Measurements from ENCODE around the gene IRF5. TPM values are rescaled to one million over a fixed set of nuclear protein-coding genes. Genes with fewer than 3 reads are reported as not detected.
"Not testable (repeated sequence)": the region's sequence is repeated elsewhere in the genome, so short reads cannot be mapped to it uniquely, and the experiment has no call there.

The IRF5 gene
- total RNA-seq, 2 donors from 2014 or later: 4.9 to 15.3 TPM

GRCh38 chr7:128985660-128986059 is 47.9 kb downstream of the IRF5 start:
- Histone ChIP-seq H3K36me3 (replicated peaks in 1 of 2; ENCODE audit: insufficient read depth in 1 of 2, low read depth in 2 of 2) (peaks cover 0 to 16% of the 10 kb centered on the region in 2 donors), H3K27ac (no peak overlapping the region), H3K4me1 (no peaks in the 10 kb centered on the region), H3K4me3 (no peak overlapping the region), H3K9me3 (no peaks in the 10 kb centered on the region), H3K27me3 (no peaks in the 10 kb centered on the region)
- TF ChIP-seq POLR2A (IDR thresholded peaks at IDR 0.05): no peak
- TF ChIP-seq, protein P1, sequence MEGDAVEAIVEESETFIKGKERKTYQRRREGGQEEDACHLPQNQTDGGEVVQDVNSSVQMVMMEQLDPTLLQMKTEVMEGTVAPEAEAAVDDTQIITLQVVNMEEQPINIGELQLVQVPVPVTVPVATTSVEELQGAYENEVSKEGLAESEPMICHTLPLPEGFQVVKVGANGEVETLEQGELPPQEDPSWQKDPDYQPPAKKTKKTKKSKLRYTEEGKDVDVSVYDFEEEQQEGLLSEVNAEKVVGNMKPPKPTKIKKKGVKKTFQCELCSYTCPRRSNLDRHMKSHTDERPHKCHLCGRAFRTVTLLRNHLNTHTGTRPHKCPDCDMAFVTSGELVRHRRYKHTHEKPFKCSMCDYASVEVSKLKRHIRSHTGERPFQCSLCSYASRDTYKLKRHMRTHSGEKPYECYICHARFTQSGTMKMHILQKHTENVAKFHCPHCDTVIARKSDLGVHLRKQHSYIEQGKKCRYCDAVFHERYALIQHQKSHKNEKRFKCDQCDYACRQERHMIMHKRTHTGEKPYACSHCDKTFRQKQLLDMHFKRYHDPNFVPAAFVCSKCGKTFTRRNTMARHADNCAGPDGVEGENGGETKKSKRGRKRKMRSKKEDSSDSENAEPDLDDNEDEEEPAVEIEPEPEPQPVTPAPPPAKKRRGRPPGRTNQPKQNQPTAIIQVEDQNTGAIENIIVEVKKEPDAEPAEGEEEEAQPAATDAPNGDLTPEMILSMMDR (IDR thresholded peaks at IDR 0.05): no peak
- intact Hi-C loops (cut with DNase I): no loop called here
- ATAC-seq (no peak), DNase-seq (no peak)

- no peak for ATAC-seq
- WGBS, 2 donors: 82 to 93% methylated on average over 3 of the region's 3 CpGs
- H3K4me3 ChIP-seq: no peak overlapping the region
- no peak for DNase-seq
- no peak for TF ChIP-seq POLR2A (IDR thresholded peaks at IDR 0.05)
- TF ChIP-seq, protein P1 (IDR thresholded peaks at IDR 0.05): no peak
- no peaks in the 10 kb centered on the region for H3K4me1 ChIP-seq
- no peak overlapping the region for H3K27ac ChIP-seq
- peaks cover 0 to 20% of the 10 kb centered on the region in 2 donors for H3K36me3 ChIP-seq (replicated peaks in 1 of 2; ENCODE audit: insufficient read depth in 1 of 2, low read depth in 2 of 2)
- H3K9me3 ChIP-seq: no peaks in the 10 kb centered on the region
- H3K27me3 ChIP-seq: no peaks in the 10 kb centered on the region
- intact Hi-C loops (cut with DNase I): no loop called here
Observed at GRCh38 chr7:128986609-128987008, 48.9 kb downstream of the IRF5 start.

- no peak for TF ChIP-seq POLR2A (IDR thresholded peaks at IDR 0.05)
- TF ChIP-seq, protein P1 (IDR thresholded peaks at IDR 0.05): no peak
- peaks cover 0 to 14% of the 10 kb centered on the region in 2 donors for H3K36me3 ChIP-seq (replicated peaks in 1 of 2; ENCODE audit: insufficient read depth in 1 of 2, low read depth in 2 of 2)
- ATAC-seq (no peak), DNase-seq (no peak)
- H3K27ac ChIP-seq: no peak overlapping the region
- intact Hi-C loops (cut with DNase I): no loop called here
- H3K9me3 ChIP-seq: no peaks in the 10 kb centered on the region
- no peaks in the 10 kb centered on the region for H3K4me1 ChIP-seq
- no peak overlapping the region for H3K4me3 ChIP-seq
- no peaks in the 10 kb centered on the region for H3K27me3 ChIP-seq
Observed at GRCh38 chr7:128988372-128988771, 50.6 kb downstream of the IRF5 start.

GRCh38 chr7:128989961-128990360 is 52.2 kb downstream of the IRF5 start:
- DNase-seq: no peak
- Histone ChIP-seq H3K36me3 (replicated peaks in 1 of 2; ENCODE audit: insufficient read depth in 1 of 2, low read depth in 2 of 2) (peaks cover 0 to 13% of the 10 kb centered on the region in 2 donors), H3K4me3 (no peak overlapping the region), H3K27me3 (no peaks in the 10 kb centered on the region), H3K9me3 (no peaks in the 10 kb centered on the region), H3K4me1 (no peaks in the 10 kb centered on the region), H3K27ac (no peak overlapping the region)
- 83 to 84% methylated on average over 9 of the region's 9 CpGs for WGBS, 2 donors
- no peak for ATAC-seq
- TF ChIP-seq POLR2A (IDR thresholded peaks at IDR 0.05): no peak
- TF ChIP-seq, protein P1 (IDR thresholded peaks at IDR 0.05): no peak
- intact Hi-C loops (cut with DNase I): no loop called here

DNA sequence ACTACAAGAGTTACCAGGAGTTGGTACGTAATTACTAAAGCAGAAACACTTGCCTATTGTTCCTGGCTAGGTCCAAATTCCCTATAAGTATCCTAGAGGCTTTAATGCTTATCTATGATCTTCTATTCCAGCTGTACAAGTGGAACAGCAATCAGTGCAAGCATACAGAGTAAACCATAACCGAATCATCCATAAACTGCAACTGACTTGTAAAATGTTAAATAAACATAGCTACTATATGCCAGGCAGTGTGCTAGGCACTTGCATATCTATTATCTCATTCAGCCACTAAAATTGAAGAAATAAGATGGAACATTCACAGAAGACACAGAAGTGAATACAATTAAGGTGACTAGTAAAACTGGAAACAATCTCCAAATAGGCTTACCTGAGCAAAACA is 55.7 kb downstream of the IRF5 start:
- intact Hi-C loops (cut with DNase I): no loop called here
- Histone ChIP-seq H3K27ac (no peak overlapping the region), H3K36me3 (replicated peaks in 1 of 2; ENCODE audit: insufficient read depth in 1 of 2, low read depth in 2 of 2) (peaks cover 0 to 9% of the 10 kb centered on the region in 2 donors), H3K4me1 (no peaks in the 10 kb centered on the region), H3K4me3 (no peak overlapping the region), H3K27me3 (no peaks in the 10 kb centered on the region), H3K9me3 (no peaks in the 10 kb centered on the region)
- TF ChIP-seq, protein P1 (IDR thresholded peaks at IDR 0.05): no peak
- TF ChIP-seq POLR2A (IDR thresholded peaks at IDR 0.05): no peak
- WGBS, 2 donors: 79 to 83% methylated on average over 2 of the region's 2 CpGs
- DNase-seq (no peak), ATAC-seq (no peak)

DNA sequence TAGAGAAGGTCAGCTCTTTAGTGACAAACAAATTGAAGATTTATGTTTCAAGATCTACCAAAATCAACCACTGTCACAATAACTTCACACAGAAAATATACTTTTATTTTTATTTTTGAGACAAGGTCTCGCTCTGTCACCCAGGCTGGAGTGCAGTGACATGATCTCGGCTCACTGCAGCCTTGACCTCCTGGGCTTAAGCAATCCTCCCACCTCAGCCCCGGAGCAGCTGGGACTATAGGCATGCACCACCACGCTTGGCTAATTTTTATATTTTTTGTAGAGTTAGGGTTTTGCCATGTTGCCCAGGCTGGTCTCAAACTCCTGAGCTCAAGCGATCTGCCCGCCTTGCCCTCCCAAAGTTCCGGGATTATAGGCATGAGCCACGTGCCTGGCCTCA is 56.8 kb downstream of the IRF5 start:
- H3K27ac ChIP-seq; intact Hi-C loops (cut with DNase I); H3K4me3 ChIP-seq; H3K9me3 ChIP-seq; ATAC-seq; H3K4me1 ChIP-seq; H3K27me3 ChIP-seq; DNase-seq: not testable (repeated sequence)
- peaks cover 0 to 11% of the 10 kb centered on the region in 2 donors for H3K36me3 ChIP-seq (replicated peaks in 1 of 2; ENCODE audit: insufficient read depth in 1 of 2, low read depth in 2 of 2)
- 93% methylated on average over 8 of the region's 8 CpGs for WGBS, 2 donors
